ENCODE data around the gene ZNF550.

The ZNF550 gene

DNA sequence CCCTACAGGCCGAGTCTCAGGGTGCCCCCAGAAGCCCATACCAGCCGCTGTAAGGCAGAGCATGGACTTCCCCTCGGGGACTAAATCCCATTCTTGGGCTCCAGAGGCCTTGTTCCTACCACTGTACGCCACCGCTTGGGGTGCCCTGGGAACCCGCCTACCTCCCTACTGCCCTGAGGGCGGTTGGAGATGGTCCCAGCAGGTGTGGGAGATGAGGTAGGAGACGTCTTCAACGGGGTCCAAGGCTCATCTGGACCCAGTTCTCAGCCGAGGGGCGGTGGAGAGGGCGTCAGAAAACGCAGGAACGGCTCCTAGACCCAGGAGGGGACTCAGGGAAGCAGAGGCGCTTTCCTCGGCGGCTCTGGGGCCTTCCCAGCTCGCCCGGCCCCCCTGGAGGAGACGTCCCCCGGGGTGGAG, 23.4 kb upstream of the ZNF550 start:
- no peak for DNase-seq (ENCODE audit: low spot score)
- TF ChIP-seq, protein P1, sequence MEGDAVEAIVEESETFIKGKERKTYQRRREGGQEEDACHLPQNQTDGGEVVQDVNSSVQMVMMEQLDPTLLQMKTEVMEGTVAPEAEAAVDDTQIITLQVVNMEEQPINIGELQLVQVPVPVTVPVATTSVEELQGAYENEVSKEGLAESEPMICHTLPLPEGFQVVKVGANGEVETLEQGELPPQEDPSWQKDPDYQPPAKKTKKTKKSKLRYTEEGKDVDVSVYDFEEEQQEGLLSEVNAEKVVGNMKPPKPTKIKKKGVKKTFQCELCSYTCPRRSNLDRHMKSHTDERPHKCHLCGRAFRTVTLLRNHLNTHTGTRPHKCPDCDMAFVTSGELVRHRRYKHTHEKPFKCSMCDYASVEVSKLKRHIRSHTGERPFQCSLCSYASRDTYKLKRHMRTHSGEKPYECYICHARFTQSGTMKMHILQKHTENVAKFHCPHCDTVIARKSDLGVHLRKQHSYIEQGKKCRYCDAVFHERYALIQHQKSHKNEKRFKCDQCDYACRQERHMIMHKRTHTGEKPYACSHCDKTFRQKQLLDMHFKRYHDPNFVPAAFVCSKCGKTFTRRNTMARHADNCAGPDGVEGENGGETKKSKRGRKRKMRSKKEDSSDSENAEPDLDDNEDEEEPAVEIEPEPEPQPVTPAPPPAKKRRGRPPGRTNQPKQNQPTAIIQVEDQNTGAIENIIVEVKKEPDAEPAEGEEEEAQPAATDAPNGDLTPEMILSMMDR (IDR thresholded peaks at IDR 0.05; ENCODE audit: extremely low read depth, missing control alignments): no peak

DNA sequence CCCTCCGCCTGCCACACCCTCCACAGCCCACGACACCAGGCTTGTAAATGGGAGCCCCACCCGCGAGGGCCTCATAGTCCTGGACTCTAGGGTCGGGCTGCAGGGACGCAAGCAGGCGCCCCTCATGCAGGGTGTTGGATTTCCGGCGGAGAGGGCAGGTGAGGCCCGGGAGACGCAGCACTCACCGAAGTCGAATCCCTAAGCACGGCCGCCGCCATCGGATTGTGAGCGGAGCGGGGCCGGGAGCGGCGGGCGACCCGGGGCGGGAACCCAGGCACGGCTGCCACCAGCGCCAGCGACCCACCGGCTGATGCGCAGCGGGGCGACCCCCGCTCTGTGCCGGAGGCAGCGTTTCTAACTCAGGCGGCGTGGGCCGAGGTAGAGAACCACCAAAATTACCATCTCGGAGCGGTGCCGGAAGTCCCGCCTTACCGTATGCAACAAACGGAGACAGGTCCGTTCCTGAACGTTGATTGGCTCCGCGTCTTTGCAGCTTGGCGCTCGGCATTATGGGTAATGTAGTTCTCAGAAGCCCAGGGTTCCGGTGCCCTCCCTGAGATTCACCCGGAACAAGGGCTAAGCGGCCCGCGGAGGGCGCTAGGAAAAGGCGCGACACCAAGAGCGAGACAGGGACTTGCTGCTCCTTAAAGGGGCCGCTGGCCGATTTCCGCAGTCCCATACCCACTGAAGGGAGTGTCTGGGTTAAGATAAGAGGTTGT, 19.0 kb upstream of the ZNF550 start, which contains the start of gene ZNF416:
ZNF416 (minus strand) TSS at position 425 of the 719 bp plus-strand sequence; CDS start at position 218, 207 bp downstream.
- TF ChIP-seq, protein P1 (IDR thresholded peaks at IDR 0.05; ENCODE audit: extremely low read depth, missing control alignments): no peak
- DNase-seq (ENCODE audit: low spot score): peak; percentile 99

- TF ChIP-seq, protein P1 (IDR thresholded peaks at IDR 0.05; ENCODE audit: extremely low read depth, missing control alignments): no peak
- DNase-seq (ENCODE audit: low spot score): no peak
These were observed 17.0 kb upstream of the ZNF550 start for GRCh38 chr19:57576661-57577060.

- no peak for DNase-seq (ENCODE audit: low spot score)
- TF ChIP-seq, protein P1 (IDR thresholded peaks at IDR 0.05; ENCODE audit: extremely low read depth, missing control alignments): no peak
These were observed 12.8 kb upstream of the ZNF550 start for GRCh38 chr19:57572415-57572947.

DNA sequence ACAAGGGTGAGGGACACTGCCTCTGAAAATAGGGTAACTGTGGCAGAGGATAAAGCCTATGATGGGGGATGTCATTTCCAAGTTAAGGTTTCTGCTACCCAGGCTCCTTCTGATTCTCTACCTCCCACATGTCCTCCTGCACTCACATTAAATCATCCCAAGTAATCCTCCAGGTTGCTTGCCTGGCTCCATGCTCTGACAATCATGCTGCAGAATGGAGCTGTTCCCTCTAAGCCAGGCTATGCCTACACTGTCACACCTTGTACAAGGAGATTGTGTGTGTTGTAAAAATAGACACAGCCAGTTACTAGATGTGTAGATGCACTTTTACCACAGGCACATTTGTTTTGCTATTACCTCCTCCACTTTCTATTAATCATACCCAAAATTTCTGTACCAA, 11.0 kb upstream of the ZNF550 start:
- TF ChIP-seq, protein P1 (IDR thresholded peaks at IDR 0.05; ENCODE audit: extremely low read depth, missing control alignments): no peak
- DNase-seq (ENCODE audit: low spot score): no peak

DNA sequence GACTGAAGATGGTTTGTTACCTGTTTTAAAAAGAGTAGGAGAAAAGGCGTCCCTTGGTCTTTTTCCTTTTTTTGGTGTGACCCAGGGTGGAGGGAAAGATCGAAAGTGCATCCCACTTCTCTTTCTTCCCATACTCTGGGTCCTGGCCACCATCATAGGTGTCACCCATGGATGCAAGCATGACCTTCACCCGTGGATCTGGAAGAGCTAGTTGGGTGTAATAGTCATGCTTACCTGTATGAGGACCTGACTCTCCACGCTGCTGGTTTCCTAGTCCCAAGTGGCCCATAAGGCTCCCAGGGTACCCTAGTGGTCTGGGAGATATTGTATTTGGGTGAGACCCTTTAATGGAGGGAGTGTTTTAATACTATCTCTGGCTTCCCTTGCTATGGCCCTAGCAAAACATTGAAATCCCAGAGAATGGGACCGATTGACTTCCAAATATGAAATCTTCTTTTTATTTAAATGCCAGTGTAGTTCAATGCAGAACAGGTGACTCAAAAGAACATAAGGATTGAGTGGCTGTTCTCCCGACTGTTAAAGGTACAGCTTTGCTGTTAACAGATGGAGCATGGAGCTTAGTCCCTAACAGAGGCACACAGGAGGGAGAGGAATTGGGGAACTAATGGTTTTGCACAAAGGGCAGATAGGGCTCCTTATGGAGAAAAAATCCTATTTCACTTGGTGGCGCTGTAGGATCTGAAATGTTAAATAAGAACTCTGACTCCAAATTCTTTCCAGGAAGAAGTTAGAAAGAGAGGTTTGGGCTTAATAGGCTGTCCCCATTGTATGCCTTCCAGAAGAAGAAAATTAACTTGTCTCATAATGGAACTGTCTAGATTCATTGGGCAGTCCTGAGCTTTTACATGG, 7.0 kb upstream of the ZNF550 start:
- DNase-seq (ENCODE audit: low spot score): no peak
- TF ChIP-seq, protein P1 (IDR thresholded peaks at IDR 0.05; ENCODE audit: extremely low read depth, missing control alignments): no peak

- TF ChIP-seq, protein P1 (IDR thresholded peaks at IDR 0.05; ENCODE audit: extremely low read depth, missing control alignments): no peak
- DNase-seq (ENCODE audit: low spot score): no peak
These were observed 3.9 kb upstream of the ZNF550 start for GRCh38 chr19:57563547-57563946.
